Measurements from ENCODE around the gene HOXD10.

The HOXD10 gene

DNA sequence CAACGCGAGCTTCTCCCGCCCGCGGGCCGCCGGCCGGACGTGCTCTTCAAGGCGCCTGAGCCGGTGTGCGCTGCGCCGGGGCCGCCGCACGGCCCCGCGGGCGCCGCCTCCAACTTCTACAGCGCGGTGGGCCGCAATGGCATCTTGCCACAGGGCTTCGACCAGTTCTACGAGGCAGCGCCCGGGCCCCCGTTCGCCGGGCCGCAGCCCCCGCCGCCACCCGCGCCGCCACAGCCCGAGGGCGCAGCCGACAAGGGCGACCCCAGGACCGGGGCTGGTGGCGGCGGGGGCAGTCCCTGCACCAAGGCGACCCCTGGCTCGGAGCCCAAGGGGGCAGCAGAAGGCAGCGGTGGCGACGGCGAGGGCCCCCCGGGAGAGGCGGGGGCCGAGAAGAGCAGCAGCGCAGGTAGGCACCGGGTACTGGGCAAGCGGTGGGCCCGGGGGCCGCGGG, 8.8 kb upstream of the HOXD10 start:
- TF ChIP-seq, protein P1, sequence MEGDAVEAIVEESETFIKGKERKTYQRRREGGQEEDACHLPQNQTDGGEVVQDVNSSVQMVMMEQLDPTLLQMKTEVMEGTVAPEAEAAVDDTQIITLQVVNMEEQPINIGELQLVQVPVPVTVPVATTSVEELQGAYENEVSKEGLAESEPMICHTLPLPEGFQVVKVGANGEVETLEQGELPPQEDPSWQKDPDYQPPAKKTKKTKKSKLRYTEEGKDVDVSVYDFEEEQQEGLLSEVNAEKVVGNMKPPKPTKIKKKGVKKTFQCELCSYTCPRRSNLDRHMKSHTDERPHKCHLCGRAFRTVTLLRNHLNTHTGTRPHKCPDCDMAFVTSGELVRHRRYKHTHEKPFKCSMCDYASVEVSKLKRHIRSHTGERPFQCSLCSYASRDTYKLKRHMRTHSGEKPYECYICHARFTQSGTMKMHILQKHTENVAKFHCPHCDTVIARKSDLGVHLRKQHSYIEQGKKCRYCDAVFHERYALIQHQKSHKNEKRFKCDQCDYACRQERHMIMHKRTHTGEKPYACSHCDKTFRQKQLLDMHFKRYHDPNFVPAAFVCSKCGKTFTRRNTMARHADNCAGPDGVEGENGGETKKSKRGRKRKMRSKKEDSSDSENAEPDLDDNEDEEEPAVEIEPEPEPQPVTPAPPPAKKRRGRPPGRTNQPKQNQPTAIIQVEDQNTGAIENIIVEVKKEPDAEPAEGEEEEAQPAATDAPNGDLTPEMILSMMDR (IDR thresholded peaks at IDR 0.05; ENCODE audit: low read depth, low read length), result no peak
- DNase-seq (ENCODE audit: low read depth, low spot score), result no peak
- in situ Hi-C loops (cut with HindIII; ENCODE audit: low sequenced_read_pairs), result no loop called here
- no peak overlapping the region for H3K4me3 ChIP-seq (ENCODE audit: low read depth, low read length)

DNA sequence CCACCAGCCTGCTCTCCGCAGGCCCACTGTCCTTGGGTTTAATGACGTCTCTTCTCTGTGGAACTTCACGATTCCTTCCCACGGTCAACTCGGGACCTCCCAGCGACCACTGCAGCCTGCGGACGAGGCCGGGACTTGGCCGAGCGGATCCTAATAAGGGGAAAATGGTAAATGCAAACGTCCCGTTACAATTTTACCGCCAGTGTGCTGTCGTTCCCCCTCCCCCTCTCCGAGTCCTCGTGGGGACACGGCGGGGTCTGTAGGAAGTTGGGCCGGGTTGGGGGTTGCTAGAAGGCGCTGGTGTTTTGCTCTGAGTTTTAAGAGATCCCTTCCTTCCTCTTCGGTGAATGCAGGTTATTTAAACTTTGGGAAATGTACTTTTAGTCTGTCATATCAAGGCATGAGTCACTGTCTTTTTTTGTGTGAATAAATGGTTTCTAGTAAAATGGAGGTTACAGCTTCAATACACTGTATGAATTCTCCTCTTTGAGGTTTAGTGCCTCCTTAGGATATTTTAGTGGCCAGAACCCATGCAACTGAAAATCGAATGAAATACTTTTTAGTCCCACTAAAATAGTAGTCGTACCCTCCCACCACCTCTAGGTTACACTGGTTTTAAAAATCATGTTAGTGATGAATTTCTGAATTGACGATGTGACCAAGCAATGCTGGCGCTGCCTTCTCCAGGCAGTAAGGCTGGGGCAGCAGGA, 7.2 kb upstream of the HOXD10 start:
- DNase-seq (ENCODE audit: low read depth, low spot score), result no peak
- H3K4me3 ChIP-seq (ENCODE audit: low read depth, low read length), result no peak overlapping the region
- in situ Hi-C loops (cut with HindIII; ENCODE audit: low sequenced_read_pairs), result no loop called here
- TF ChIP-seq, protein P1 (IDR thresholded peaks at IDR 0.05; ENCODE audit: low read depth, low read length), result no peak

DNA sequence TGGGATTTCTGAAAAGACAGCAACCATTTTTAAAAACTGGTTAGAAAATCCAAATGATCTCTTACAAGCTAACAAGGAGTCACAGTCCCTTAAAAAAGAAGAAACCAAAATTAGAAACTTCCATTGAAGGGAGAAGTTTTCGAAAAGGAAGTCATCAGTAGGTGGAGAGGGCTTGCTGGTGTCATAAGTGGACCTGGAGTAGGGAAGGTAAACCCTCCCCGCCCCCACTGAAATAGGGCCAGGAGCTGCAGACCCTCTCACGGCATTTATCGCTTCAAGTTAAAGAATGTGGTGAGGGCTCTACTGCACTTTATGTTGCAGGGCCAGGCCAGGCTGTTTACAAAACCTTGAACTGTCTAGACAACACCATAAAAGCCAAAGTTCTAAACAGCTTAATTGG, 6.6 kb upstream of the HOXD10 start:
- in situ Hi-C loops (cut with HindIII; ENCODE audit: low sequenced_read_pairs), result no loop called here
- TF ChIP-seq, protein P1 (IDR thresholded peaks at IDR 0.05; ENCODE audit: low read depth, low read length), result no peak
- no peak overlapping the region for H3K4me3 ChIP-seq (ENCODE audit: low read depth, low read length)
- no peak for DNase-seq (ENCODE audit: low read depth, low spot score)

DNA sequence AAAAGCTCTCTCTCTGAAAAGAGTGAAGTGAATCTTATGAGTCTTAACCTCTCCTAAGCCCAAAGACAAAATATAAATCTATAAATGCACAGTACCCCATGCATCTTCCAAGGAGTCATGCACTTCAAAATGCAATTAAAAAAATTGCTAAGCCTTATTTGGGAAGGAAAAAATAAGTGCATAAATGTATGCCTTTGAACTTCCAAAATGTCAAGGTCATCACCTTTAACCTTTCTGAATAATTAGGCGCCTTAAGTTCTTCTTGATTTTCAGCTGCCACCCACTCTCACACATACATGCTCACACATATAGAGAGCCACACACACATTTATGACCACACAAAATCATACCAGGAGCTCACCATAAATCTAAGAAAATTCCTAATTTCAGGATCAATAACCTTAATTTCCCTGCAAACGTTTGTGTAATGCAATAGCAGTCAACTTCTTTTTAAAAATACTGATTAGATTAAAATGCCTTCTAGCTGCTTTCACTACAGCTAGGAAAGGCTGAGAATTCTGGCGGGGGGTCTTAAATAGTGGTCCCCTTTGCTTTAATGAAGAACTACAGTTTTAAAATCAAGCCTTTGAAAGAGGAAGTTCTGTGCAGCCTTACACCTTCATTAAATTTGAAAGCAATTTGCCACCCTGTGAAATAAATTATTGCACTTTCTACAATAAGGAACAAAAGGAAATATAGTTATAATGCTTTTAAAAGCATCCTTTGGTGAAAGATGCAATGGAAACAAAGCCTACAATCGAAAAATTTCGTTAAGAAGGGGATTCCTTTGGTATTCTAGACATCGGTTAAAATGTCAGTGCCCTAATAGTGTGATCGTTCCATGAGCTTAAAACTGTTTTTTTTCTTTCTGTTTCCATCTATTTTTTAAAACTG, 5.9 kb upstream of the HOXD10 start:
- no peak overlapping the region for H3K4me3 ChIP-seq (ENCODE audit: low read depth, low read length)
- in situ Hi-C loops (cut with HindIII; ENCODE audit: low sequenced_read_pairs), result no loop called here

DNA sequence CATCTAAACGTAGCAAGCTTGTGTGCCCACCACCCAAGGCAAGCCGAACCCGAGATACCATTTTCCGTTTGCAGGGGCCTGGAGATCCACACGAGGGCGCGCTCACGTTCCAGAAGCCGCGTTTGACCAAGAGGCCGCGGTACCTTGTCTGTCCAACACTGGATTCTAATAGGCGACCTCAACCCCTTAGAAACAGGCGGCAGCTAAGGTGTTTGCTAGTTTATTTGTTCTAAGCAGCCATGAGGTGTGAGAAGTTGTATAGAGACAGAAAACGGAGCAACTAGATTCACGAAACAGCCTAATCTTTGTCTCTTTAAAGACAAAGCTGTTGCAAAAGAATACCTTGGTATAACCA, 5.3 kb upstream of the HOXD10 start:
- TF ChIP-seq, protein P1 (IDR thresholded peaks at IDR 0.05; ENCODE audit: low read depth, low read length), result peak; percentile 83
- H3K4me3 ChIP-seq (ENCODE audit: low read depth, low read length), result no peak overlapping the region
- in situ Hi-C loops (cut with HindIII; ENCODE audit: low sequenced_read_pairs), result no loop called here
- peak; percentile 62 for DNase-seq (ENCODE audit: low read depth, low spot score)

More for the DNA sequence above, 5.9 kb upstream of the HOXD10 start:
- TF ChIP-seq, protein P1 (IDR thresholded peaks at IDR 0.05; ENCODE audit: low read depth, low read length), result no peak
- no peak for DNase-seq (ENCODE audit: low read depth, low spot score)

DNA sequence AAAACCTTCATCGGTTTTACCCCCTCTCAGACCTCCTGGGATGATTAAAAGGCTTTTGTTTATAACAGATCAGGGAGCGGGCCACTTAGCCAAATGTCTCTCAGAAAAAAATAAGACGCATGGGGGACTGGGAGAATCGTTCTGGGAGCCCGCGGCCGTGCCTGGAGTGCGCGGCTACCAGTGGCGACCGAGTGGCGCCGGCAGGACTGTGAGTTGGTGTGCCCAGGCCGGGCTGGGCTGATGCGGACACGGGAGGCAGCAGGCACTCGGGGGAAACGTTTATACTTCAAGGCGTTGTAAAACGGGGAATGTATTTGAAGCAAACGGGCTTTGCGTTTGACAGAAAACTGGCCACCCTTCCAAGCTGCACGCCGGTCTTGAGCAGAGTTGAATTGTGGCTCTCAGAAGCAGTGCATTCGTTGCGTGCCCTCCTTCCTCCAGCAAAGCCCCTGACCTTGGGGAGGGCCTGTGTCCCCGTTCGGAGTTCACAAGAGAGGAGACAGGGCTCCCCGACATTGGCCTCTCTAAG, 4.7 kb upstream of the HOXD10 start:
- in situ Hi-C loops (cut with HindIII; ENCODE audit: low sequenced_read_pairs), result no loop called here
- H3K4me3 ChIP-seq (ENCODE audit: low read depth, low read length), result no peak overlapping the region
- TF ChIP-seq, protein P1 (IDR thresholded peaks at IDR 0.05; ENCODE audit: low read depth, low read length), result no peak
- DNase-seq (ENCODE audit: low read depth, low spot score), result no peak
